Fibroblast of skin of back (primary cell): Measurements from ENCODE around the gene CNGA4. TPM values are rescaled to one million over a fixed set of nuclear protein-coding genes. Genes with fewer than 3 reads are reported as not detected.

Experiments
- DNase-seq: peaks from one replicate; pipeline ENCODE4 v3.0.0-alpha.2; 2013
- polyA plus RNA-seq, 2 experiments: library from polyadenylated mRNA; unstranded; fragments of 120-200 nt; gene quantifications; one replicate each; pipeline ENCODE4 v1.2.1, GENCODE V29; 2013; ENCODE audit not compliant: insufficient read length in 2 of 2

Gene CNGA4
- polyA plus RNA-seq (2013, experiment 1 of 2; ENCODE audit: insufficient read length) = not detected
- not detected for polyA plus RNA-seq (2013, experiment 2 of 2; ENCODE audit: insufficient read length)

GRCh38 chr11:6238902-6239301 lies at the start of gene CNGA4:
Gene CNGA4, plus strand, starts transcription at chr11:6239089. Its CDS starts 118 bp downstream, at chr11:6239207.
- no peak for DNase-seq

GRCh38 chr11:6191742-6192141 lies 47.1 kb upstream of the CNGA4 start:
- DNase-seq = no peak

- no peak for DNase-seq
These were observed 44.8 kb upstream of the CNGA4 start for GRCh38 chr11:6194065-6194581.

- no peak for DNase-seq
These were observed 42.5 kb upstream of the CNGA4 start for GRCh38 chr11:6196396-6196795.

GRCh38 chr11:6197466-6198200 lies 41.3 kb upstream of the CNGA4 start:
- DNase-seq = no peak

GRCh38 chr11:6199174-6199810 lies 39.6 kb upstream of the CNGA4 start, which contains the start of gene OR52W1:
Gene OR52W1, plus strand, starts transcription at chr11:6199224. Its CDS starts 0 bp downstream, at chr11:6199224.
- DNase-seq = no peak

GRCh38 chr11:6200975-6201374 lies 37.9 kb upstream of the CNGA4 start:
- DNase-seq = no peak

GRCh38 chr11:6201481-6201880 lies 37.4 kb upstream of the CNGA4 start:
- no peak for DNase-seq

GRCh38 chr11:6202041-6202440 lies 36.8 kb upstream of the CNGA4 start:
- DNase-seq = no peak

GRCh38 chr11:6203327-6203726 lies 35.6 kb upstream of the CNGA4 start:
- no peak for DNase-seq

- DNase-seq = no peak
These were observed 34.2 kb upstream of the CNGA4 start for GRCh38 chr11:6204706-6205105.

GRCh38 chr11:6205366-6205765 lies 33.5 kb upstream of the CNGA4 start, which contains the start of gene C11orf42:
Gene C11orf42, plus strand, starts transcription at chr11:6205557. Its CDS starts 59 bp downstream, at chr11:6205616.
- DNase-seq = no peak

- no peak for DNase-seq
These were observed 32.3 kb upstream of the CNGA4 start for GRCh38 chr11:6206456-6207180.

GRCh38 chr11:6209801-6210200 lies 29.1 kb upstream of the CNGA4 start:
- DNase-seq = no peak

GRCh38 chr11:6210274-6210955 lies 28.5 kb upstream of the CNGA4 start:
- peak; percentile 52 for DNase-seq

- no peak for DNase-seq
These were observed 24.4 kb upstream of the CNGA4 start for GRCh38 chr11:6214530-6214929.

- DNase-seq = no peak
These were observed 22.4 kb upstream of the CNGA4 start for GRCh38 chr11:6216501-6216900.

GRCh38 chr11:6217722-6218121 lies 21.2 kb upstream of the CNGA4 start:
- DNase-seq = no peak

- DNase-seq = peak; percentile 72
These were observed 19.5 kb upstream of the CNGA4 start for GRCh38 chr11:6219359-6219758.

GRCh38 chr11:6223854-6224253 lies 15.0 kb upstream of the CNGA4 start:
- DNase-seq = no peak

GRCh38 chr11:6224421-6224820 lies 14.5 kb upstream of the CNGA4 start:
- DNase-seq = no peak

- DNase-seq = no peak
These were observed 13.9 kb upstream of the CNGA4 start for GRCh38 chr11:6225024-6225423.
